Liver (tissue), 9 donors: Measurements from ENCODE around the gene C1orf52. TPM values are rescaled to one million over a fixed set of nuclear protein-coding genes. Genes with fewer than 3 reads are reported as not detected.

ENCODE experiments used
- DNase-seq: peaks from one replicate; pipeline ENCODE4 v3.0.0-alpha.2; 2017; ENCODE audit warnings: low spot score
- H3K27ac ChIP-seq, 2 donors: one replicate each; pipeline ENCODE4 v1.7.0; 2013; ENCODE audit warnings: inconsistent platforms in 2 of 2, low read length in 2 of 2, control low read depth in 1 of 2, low read depth in 1 of 2, mild to moderate bottlenecking in 1 of 2
- H3K27me3 ChIP-seq, 4 donors: one replicate each; pipeline versions ENCODE4 v1.6.1 to v1.7.0; 2013; ENCODE audit warnings: low read length in 3 of 4, inconsistent platforms in 1 of 4, mild to moderate bottlenecking in 1 of 4, moderate library complexity in 1 of 4; ENCODE audit not compliant: control insufficient read depth in 4 of 4, insufficient read depth in 4 of 4
- H3K36me3 ChIP-seq, 4 donors: one replicate each; pipeline versions ENCODE4 v1.6.1 to v1.7.0; 2013; ENCODE audit warnings: low read length in 3 of 4, mild to moderate bottlenecking in 3 of 4, low read depth in 1 of 4, moderate library complexity in 1 of 4; ENCODE audit not compliant: control insufficient read depth in 4 of 4, insufficient read depth in 3 of 4
- H3K4me1 ChIP-seq, 4 donors: one replicate each; pipeline versions ENCODE4 v1.6.1 to v1.7.0; 2013; ENCODE audit warnings: low read length in 3 of 4, mild to moderate bottlenecking in 3 of 4, moderate library complexity in 1 of 4; ENCODE audit not compliant: control insufficient read depth in 4 of 4, insufficient read depth in 4 of 4
- H3K4me3 ChIP-seq, 3 donors: one replicate each; pipeline versions ENCODE4 v1.6.1 to v1.7.0; 2013; ENCODE audit warnings: low read length in 3 of 3, control low read depth in 1 of 3, low read depth in 1 of 3, mild to moderate bottlenecking in 1 of 3
- H3K9ac ChIP-seq, 2 donors: one replicate each; pipeline ENCODE4 v1.7.0; 2013; ENCODE audit warnings: low read length in 2 of 2, mild to moderate bottlenecking in 2 of 2, moderate library complexity in 2 of 2, control low read depth in 1 of 2, low read depth in 1 of 2
- H3K9me3 ChIP-seq, 4 donors: one replicate each; pipeline versions ENCODE4 v1.6.1 to v1.7.0; 2013; ENCODE audit warnings: low read length in 3 of 4; ENCODE audit not compliant: control insufficient read depth in 4 of 4
- EGR1 ChIP-seq, 2 donors: IDR thresholded peaks; 2 replicates each; pipeline ENCODE4 v1.6.1; 2016 to 2018; ENCODE audit warnings: antibody characterized with exemption in 2 of 2, low read depth in 2 of 2
- FOXA2 ChIP-seq: IDR thresholded peaks from 2 replicates; pipeline ENCODE4 v1.6.1; 2016; ENCODE audit warnings: antibody characterized with exemption
- HNF4A ChIP-seq, 2 donors: conservative IDR thresholded peaks; 2 replicates each; pipeline ENCODE4 v1.6.1; 2016; ENCODE audit warnings: antibody characterized with exemption in 2 of 2, mild to moderate bottlenecking in 2 of 2
- HNF4G ChIP-seq: IDR thresholded peaks from 2 replicates; pipeline ENCODE4 v1.6.1; 2016; ENCODE audit warnings: antibody characterized with exemption
- JUND ChIP-seq, 2 donors: IDR thresholded peaks; 2 replicates each; pipeline ENCODE4 v1.6.1; 2016; ENCODE audit warnings: antibody characterized with exemption in 2 of 2
- NR2F2 ChIP-seq: IDR thresholded peaks from 2 replicates; pipeline ENCODE4 v1.6.1; 2016; ENCODE audit warnings: antibody characterized with exemption
- RAD21 ChIP-seq, 2 donors: IDR thresholded peaks; 2 replicates each; pipeline ENCODE4 v1.6.1; 2016; ENCODE audit warnings: antibody characterized with exemption in 2 of 2, mild to moderate bottlenecking in 2 of 2
- RXRA ChIP-seq, 2 donors: IDR thresholded peaks; 2 replicates each; pipeline ENCODE4 v1.6.1; 2017 to 2018; ENCODE audit warnings: antibody characterized with exemption in 2 of 2, mild to moderate bottlenecking in 1 of 2
- SP1 ChIP-seq: IDR thresholded peaks from 2 replicates; pipeline ENCODE4 v1.6.1; 2018; ENCODE audit warnings: antibody characterized with exemption, mild to moderate bottlenecking
- TAF1 ChIP-seq: conservative IDR thresholded peaks from 2 replicates; pipeline ENCODE4 v1.6.1; 2016; ENCODE audit warnings: antibody characterized with exemption, mild to moderate bottlenecking
- YY1 ChIP-seq: IDR thresholded peaks from 2 replicates; pipeline ENCODE4 v1.6.1; 2016; ENCODE audit warnings: antibody characterized with exemption, mild to moderate bottlenecking
- WGBS: extraction: QIAGEN DNeasy Blood & Tissue Kit; methylation state at CpG from one replicate; pipeline ENCODE4 v1.1.7; 2013; 5-methylcytosine and 5-hydroxymethylcytosine counted together
- polyA plus RNA-seq, 2 donors: library from polyadenylated mRNA; stranded (reverse) in 1 of 2; unstranded in 1 of 2; fragments of 200-250 nt in 1 of 2; fragments of >200 nt in 1 of 2; fragmentation: Nextera tagmentation in 1 of 2; extraction: Ambion mirVana in 1 of 2; gene quantifications; one replicate each; pipeline versions ENCODE4 v1.2.1 to v1.2.3, GENCODE V29; 2013 to 2015
- total RNA-seq, 2 donors: library from RNA; depleted of rRNA; stranded (reverse); fragments of >200 nt; gene quantifications; one replicate each; pipeline ENCODE4 v1.2.3, GENCODE V29; 2014
- TF ChIP-seq, protein P1 (sequence below): IDR thresholded peaks from 2 replicates; pipeline ENCODE4 v1.6.1; 2016; ENCODE audit warnings: antibody characterized with exemption, mild to moderate bottlenecking
- TF ChIP-seq, protein P2 (sequence below): IDR thresholded peaks from 2 replicates; pipeline ENCODE4 v1.6.1; 2016; ENCODE audit warnings: antibody characterized with exemption
- TF ChIP-seq, protein P3 (sequence below): IDR thresholded peaks from 2 replicates; pipeline ENCODE4 v1.6.1; 2016; ENCODE audit warnings: antibody characterized with exemption
- TF ChIP-seq, protein P4 (sequence below): fragments of 150-350 bp; IDR thresholded peaks from 2 replicates; pipeline ENCODE4 v1.5.1; 2017; ENCODE audit warnings: improper control_type of control experiment, low read depth, low read length; ENCODE audit not compliant: missing input control
- donor health status: healthy.
- donor health status: healthy.
- donor health status: healthy.
- donor health status: healthy.
- donor health status: healthy.

Gene C1orf52
- total and polyA plus RNA-seq, 4 donors: 6.1 to 10.9 (median 7.3) TPM

DNA sequence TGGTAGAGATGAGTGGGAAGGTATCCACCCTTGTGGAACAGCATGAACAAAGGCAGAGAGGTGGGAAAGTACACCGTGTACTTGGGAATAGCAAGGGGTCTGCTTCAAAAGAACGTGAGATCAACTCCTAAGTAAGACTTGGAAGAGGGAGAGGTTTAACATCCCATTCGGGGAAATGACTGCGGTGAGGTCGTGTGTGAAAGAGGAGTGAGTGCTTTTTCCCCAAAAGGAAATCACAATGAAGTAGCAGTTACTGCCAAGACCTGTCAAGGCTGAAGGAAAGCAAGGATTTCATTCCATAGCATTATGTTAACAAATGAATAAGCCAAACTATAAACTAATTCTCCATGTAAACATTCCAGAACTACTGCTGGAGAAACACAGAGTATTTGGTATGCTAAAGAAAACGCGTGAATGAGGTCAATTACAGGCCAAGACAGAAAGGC lies 38.7 kb downstream of the C1orf52 start:
- no peak for DNase-seq
- no peaks in the 10 kb centered on the region for H3K9me3 ChIP-seq

DNA sequence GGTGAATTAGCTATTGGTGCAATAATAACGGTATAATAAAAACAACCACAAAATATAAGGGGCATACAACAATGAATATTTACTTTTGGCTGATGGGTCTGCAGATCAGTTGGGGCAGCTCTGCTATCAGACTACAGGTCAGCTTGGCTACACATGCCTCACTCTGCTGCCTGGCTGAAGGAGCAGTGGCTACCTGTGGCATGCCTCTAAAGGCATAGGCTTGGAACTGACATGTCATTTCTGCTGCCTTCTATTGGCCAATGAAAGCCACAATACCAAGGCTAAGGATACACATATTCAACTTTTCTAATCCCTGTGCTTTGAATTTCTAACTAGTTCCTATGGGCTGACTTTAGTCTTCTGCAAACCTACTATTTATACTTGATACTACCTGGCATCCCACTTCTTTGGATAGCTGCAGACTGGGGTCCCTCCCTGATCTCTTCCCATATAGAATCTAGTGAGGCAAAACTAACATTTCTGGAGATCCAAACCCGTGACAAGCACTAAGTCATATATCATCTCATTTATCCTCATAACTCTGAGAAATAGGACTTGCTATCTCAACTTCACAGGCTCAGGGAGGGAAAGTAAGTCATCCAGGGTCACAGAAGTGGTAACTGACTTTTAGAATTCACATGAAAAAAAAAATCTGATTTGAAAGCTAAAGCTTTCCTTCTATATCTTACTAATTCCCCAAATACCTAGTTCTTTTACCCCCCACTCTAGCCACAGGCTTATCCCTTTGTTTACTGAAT lies 39.4 kb downstream of the C1orf52 start:
- Histone ChIP-seq H3K27me3 (no peaks in the 10 kb centered on the region), H3K27ac (no peak overlapping the region), H3K9me3 (no peaks in the 10 kb centered on the region), H3K9ac (no peak overlapping the region), H3K36me3 (no peaks in the 10 kb centered on the region), H3K4me3 (no peak overlapping the region), H3K4me1 (no peaks in the 10 kb centered on the region)
- TF ChIP-seq SP1: no peak
- no peak for TF ChIP-seq TAF1
- no peak for TF ChIP-seq HNF4A (conservative IDR thresholded peaks at IDR 0.05)
- no peak for TF ChIP-seq YY1
- TF ChIP-seq, protein P1, sequence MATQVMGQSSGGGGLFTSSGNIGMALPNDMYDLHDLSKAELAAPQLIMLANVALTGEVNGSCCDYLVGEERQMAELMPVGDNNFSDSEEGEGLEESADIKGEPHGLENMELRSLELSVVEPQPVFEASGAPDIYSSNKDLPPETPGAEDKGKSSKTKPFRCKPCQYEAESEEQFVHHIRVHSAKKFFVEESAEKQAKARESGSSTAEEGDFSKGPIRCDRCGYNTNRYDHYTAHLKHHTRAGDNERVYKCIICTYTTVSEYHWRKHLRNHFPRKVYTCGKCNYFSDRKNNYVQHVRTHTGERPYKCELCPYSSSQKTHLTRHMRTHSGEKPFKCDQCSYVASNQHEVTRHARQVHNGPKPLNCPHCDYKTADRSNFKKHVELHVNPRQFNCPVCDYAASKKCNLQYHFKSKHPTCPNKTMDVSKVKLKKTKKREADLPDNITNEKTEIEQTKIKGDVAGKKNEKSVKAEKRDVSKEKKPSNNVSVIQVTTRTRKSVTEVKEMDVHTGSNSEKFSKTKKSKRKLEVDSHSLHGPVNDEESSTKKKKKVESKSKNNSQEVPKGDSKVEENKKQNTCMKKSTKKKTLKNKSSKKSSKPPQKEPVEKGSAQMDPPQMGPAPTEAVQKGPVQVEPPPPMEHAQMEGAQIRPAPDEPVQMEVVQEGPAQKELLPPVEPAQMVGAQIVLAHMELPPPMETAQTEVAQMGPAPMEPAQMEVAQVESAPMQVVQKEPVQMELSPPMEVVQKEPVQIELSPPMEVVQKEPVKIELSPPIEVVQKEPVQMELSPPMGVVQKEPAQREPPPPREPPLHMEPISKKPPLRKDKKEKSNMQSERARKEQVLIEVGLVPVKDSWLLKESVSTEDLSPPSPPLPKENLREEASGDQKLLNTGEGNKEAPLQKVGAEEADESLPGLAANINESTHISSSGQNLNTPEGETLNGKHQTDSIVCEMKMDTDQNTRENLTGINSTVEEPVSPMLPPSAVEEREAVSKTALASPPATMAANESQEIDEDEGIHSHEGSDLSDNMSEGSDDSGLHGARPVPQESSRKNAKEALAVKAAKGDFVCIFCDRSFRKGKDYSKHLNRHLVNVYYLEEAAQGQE: no peak
- 83% methylated on average over 2 of the region's 2 CpGs for WGBS
- no peak for DNase-seq

More for the DNA sequence above, 38.7 kb downstream of the C1orf52 start:
- no peak overlapping the region for H3K4me3 ChIP-seq
- no peaks in the 10 kb centered on the region for H3K36me3 ChIP-seq
- no peaks in the 10 kb centered on the region for H3K4me1 ChIP-seq
- WGBS: 50% methylated on average over 7 of the region's 7 CpGs
- H3K27ac ChIP-seq: no peak overlapping the region
- TF ChIP-seq JUND (IDR thresholded peaks at IDR 0.05) (no peak), RXRA (IDR thresholded peaks at IDR 0.05) (no peak), FOXA2 (no peak), RAD21 (IDR thresholded peaks at IDR 0.05) (no peak), HNF4G (no peak), EGR1 (IDR thresholded peaks at IDR 0.05; ENCODE audit: low read depth in 2 of 2) (no peak), NR2F2 (no peak)
- TF ChIP-seq, protein P2, sequence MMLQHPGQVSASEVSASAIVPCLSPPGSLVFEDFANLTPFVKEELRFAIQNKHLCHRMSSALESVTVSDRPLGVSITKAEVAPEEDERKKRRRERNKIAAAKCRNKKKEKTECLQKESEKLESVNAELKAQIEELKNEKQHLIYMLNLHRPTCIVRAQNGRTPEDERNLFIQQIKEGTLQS: no peak
- TF ChIP-seq, protein P3, sequence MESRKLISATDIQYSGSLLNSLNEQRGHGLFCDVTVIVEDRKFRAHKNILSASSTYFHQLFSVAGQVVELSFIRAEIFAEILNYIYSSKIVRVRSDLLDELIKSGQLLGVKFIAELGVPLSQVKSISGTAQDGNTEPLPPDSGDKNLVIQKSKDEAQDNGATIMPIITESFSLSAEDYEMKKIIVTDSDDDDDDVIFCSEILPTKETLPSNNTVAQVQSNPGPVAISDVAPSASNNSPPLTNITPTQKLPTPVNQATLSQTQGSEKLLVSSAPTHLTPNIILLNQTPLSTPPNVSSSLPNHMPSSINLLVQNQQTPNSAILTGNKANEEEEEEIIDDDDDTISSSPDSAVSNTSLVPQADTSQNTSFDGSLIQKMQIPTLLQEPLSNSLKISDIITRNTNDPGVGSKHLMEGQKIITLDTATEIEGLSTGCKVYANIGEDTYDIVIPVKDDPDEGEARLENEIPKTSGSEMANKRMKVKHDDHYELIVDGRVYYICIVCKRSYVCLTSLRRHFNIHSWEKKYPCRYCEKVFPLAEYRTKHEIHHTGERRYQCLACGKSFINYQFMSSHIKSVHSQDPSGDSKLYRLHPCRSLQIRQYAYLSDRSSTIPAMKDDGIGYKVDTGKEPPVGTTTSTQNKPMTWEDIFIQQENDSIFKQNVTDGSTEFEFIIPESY: no peak
- TF ChIP-seq, protein P4, sequence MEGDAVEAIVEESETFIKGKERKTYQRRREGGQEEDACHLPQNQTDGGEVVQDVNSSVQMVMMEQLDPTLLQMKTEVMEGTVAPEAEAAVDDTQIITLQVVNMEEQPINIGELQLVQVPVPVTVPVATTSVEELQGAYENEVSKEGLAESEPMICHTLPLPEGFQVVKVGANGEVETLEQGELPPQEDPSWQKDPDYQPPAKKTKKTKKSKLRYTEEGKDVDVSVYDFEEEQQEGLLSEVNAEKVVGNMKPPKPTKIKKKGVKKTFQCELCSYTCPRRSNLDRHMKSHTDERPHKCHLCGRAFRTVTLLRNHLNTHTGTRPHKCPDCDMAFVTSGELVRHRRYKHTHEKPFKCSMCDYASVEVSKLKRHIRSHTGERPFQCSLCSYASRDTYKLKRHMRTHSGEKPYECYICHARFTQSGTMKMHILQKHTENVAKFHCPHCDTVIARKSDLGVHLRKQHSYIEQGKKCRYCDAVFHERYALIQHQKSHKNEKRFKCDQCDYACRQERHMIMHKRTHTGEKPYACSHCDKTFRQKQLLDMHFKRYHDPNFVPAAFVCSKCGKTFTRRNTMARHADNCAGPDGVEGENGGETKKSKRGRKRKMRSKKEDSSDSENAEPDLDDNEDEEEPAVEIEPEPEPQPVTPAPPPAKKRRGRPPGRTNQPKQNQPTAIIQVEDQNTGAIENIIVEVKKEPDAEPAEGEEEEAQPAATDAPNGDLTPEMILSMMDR: no peak
- TF ChIP-seq, protein P1: no peak
- H3K9ac ChIP-seq: no peak overlapping the region
- no peaks in the 10 kb centered on the region for H3K27me3 ChIP-seq
